Measurements from ENCODE around the gene PTPRU.

Gene PTPRU

DNA sequence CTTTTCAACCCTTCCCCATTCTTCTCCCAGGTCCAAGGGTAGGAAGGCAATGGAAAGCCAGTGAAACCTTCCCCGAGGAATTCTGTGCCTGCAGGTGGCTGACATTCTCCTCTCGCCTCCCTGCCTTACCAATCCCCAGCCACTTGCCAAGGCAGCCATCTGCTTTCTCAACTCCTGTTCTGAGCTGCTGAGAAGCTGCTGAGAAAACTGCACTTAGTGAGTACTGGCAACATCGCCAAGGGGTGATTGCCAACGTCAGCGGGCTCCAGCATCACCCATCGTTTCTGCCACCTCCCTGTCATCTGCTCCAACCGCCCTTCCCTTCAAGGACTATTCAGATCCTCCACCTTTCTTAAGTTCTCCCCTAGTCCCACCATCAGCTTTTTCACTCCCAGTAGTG lies 106.0 kb downstream of the PTPRU start:
- Histone ChIP-seq H3K4me1 (no peaks in the 10 kb centered on the region), H3K9me3 (ENCODE audit: control insufficient read depth, low read length) (no peaks in the 10 kb centered on the region), H3K27ac (no peak overlapping the region), H3K79me2 (no peaks in the 10 kb centered on the region), H3K4me2 (ENCODE audit: low read length) (no peak overlapping the region), H3K27me3 (ENCODE audit: control insufficient read depth, insufficient read depth, low read length) (no peaks in the 10 kb centered on the region), H3K36me3 (ENCODE audit: control insufficient read depth, insufficient read depth, low read length) (no peaks in the 10 kb centered on the region), H2AFZ (no peak overlapping the region), H3K4me3 (ENCODE audit: low read depth, low read length) (no peak overlapping the region), H3K9ac (no peak overlapping the region)
- TF ChIP-seq, protein P1, sequence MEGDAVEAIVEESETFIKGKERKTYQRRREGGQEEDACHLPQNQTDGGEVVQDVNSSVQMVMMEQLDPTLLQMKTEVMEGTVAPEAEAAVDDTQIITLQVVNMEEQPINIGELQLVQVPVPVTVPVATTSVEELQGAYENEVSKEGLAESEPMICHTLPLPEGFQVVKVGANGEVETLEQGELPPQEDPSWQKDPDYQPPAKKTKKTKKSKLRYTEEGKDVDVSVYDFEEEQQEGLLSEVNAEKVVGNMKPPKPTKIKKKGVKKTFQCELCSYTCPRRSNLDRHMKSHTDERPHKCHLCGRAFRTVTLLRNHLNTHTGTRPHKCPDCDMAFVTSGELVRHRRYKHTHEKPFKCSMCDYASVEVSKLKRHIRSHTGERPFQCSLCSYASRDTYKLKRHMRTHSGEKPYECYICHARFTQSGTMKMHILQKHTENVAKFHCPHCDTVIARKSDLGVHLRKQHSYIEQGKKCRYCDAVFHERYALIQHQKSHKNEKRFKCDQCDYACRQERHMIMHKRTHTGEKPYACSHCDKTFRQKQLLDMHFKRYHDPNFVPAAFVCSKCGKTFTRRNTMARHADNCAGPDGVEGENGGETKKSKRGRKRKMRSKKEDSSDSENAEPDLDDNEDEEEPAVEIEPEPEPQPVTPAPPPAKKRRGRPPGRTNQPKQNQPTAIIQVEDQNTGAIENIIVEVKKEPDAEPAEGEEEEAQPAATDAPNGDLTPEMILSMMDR (IDR thresholded peaks at IDR 0.05), result no peak

DNA sequence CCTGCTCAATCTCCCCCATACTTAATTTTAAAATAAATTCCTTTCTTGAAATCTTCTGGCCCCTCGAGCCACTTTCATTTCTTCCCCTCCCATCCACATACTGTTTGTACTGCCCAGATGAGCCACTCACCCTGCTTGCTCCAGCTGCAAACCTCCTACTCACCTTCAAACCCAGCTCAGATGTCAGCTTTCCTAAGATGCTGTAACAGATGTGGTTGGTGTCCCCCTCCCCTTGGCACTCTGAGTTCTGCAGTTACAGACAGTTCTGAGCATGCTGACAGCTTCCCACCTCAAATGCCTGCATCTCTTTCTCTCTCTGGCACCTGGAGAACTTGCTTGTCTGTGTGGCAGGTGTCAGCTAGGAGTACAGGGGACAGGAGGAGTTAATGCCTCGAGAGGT lies 106.7 kb downstream of the PTPRU start:
- H2AFZ ChIP-seq, result no peak overlapping the region
- H3K4me2 ChIP-seq (ENCODE audit: low read length), result no peak overlapping the region
- TF ChIP-seq, protein P1 (IDR thresholded peaks at IDR 0.05), result no peak
- H3K27me3 ChIP-seq (ENCODE audit: control insufficient read depth, insufficient read depth, low read length), result no peaks in the 10 kb centered on the region
- H3K79me2 ChIP-seq, result no peaks in the 10 kb centered on the region
- H3K27ac ChIP-seq, result no peak overlapping the region
- no peak overlapping the region for H3K4me3 ChIP-seq (ENCODE audit: low read depth, low read length)
- no peaks in the 10 kb centered on the region for H3K9me3 ChIP-seq (ENCODE audit: control insufficient read depth, low read length)
- H3K36me3 ChIP-seq (ENCODE audit: control insufficient read depth, insufficient read depth, low read length), result no peaks in the 10 kb centered on the region
- H3K4me1 ChIP-seq, result no peaks in the 10 kb centered on the region
- no peak overlapping the region for H3K9ac ChIP-seq

DNA sequence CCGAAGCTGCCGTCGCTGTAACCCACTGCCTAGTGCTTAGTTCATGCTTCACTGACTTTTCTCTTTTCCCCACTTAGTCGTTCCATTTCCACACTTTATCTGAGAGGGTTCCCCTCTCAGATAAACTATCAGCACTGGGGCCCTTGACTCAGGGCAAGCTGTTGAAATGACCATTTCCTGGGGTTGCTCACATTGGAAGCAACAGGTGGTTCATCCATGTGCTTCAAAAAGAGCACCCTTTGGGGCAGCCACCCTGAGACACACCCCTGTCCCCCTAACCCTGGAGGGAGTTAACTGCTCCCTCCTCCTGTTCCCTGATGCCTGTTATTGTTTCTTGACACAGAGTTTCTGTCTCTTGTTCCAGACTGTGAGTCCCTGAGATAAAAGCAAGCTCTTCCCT lies 107.2 kb downstream of the PTPRU start:
- no peak overlapping the region for H3K4me3 ChIP-seq (ENCODE audit: low read depth, low read length)
- H3K27ac ChIP-seq, result no peak overlapping the region
- no peaks in the 10 kb centered on the region for H3K79me2 ChIP-seq
- H3K4me2 ChIP-seq (ENCODE audit: low read length), result no peak overlapping the region
- no peaks in the 10 kb centered on the region for H3K4me1 ChIP-seq
- no peaks in the 10 kb centered on the region for H3K9me3 ChIP-seq (ENCODE audit: control insufficient read depth, low read length)
- TF ChIP-seq, protein P1 (IDR thresholded peaks at IDR 0.05), result no peak
- no peak overlapping the region for H3K9ac ChIP-seq
- H2AFZ ChIP-seq, result no peak overlapping the region
- no peaks in the 10 kb centered on the region for H3K36me3 ChIP-seq (ENCODE audit: control insufficient read depth, insufficient read depth, low read length)
- H3K27me3 ChIP-seq (ENCODE audit: control insufficient read depth, insufficient read depth, low read length), result no peaks in the 10 kb centered on the region

DNA sequence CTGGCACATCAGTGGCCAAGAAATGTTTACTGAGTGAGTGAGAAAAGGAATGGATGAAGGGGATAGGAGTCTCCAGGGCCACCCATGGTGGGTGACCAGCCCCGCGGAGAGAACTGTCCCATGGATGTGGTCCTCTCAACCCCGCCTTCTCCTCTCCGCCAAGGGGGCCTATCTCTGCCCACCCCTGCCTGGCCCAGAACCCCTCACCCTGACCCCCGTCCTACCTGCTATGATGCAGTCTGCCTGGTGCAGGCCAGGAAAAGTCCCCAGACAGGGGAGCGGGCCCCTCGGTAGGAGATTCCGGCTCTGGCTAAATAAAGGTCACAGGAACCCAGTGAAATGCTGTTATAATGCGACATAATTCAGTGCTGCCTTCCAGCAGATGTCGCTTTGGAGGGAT lies 107.6 kb downstream of the PTPRU start:
- H3K9me3 ChIP-seq (ENCODE audit: control insufficient read depth, low read length), result no peaks in the 10 kb centered on the region
- H3K4me1 ChIP-seq, result no peaks in the 10 kb centered on the region
- no peak overlapping the region for H2AFZ ChIP-seq
- H3K27me3 ChIP-seq (ENCODE audit: control insufficient read depth, insufficient read depth, low read length), result no peaks in the 10 kb centered on the region
- no peaks in the 10 kb centered on the region for H3K79me2 ChIP-seq
- no peak overlapping the region for H3K4me3 ChIP-seq (ENCODE audit: low read depth, low read length)
- H3K4me2 ChIP-seq (ENCODE audit: low read length), result no peak overlapping the region
- no peak overlapping the region for H3K9ac ChIP-seq
- H3K27ac ChIP-seq, result no peak overlapping the region
- TF ChIP-seq, protein P1 (IDR thresholded peaks at IDR 0.05), result no peak
- H3K36me3 ChIP-seq (ENCODE audit: control insufficient read depth, insufficient read depth, low read length), result no peaks in the 10 kb centered on the region

DNA sequence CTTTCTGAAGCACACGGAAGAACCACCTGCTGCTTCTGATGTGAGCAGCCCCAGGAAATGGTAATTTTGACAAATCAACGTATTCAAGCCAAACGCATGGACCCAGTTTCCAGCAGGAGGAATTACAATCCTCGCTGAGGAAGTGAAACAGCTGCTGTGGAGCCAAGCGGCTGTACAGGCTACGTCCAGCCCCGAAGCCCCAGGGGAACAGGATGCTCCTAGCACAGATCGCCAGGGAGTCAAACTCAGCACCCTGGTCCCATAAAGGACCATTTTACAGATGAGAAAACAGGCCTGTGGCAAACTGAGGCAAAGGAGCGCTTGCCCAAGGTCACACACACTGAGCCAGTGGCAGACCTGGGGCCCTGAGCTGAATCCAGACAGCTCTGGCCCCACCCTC lies 108.0 kb downstream of the PTPRU start:
- no peak overlapping the region for H3K4me3 ChIP-seq (ENCODE audit: low read depth, low read length)

More for the DNA sequence above, 108.0 kb downstream of the PTPRU start:
- Histone ChIP-seq H3K36me3 (ENCODE audit: control insufficient read depth, insufficient read depth, low read length) (no peaks in the 10 kb centered on the region), H3K27me3 (ENCODE audit: control insufficient read depth, insufficient read depth, low read length) (no peaks in the 10 kb centered on the region), H3K4me2 (ENCODE audit: low read length) (no peak overlapping the region), H3K27ac (no peak overlapping the region), H3K79me2 (no peaks in the 10 kb centered on the region), H2AFZ (no peak overlapping the region), H3K4me1 (no peaks in the 10 kb centered on the region), H3K9ac (no peak overlapping the region), H3K9me3 (ENCODE audit: control insufficient read depth, low read length) (no peaks in the 10 kb centered on the region)
- TF ChIP-seq, protein P1 (IDR thresholded peaks at IDR 0.05), result no peak

All from parathyroid adenoma (tissue), 2 donors.